Mesothelial cell of epicardium (in vitro differentiated cells): ENCODE data around the gene UCKL1. TPM values are rescaled to one million over a fixed set of nuclear protein-coding genes. Genes with fewer than 3 reads are reported as not detected.

ENCODE experiments used
- DNase-seq, 2 experiments: peaks; one replicate each; pipeline ENCODE4 v3.0.0; 2021; ENCODE audit warnings: low spot score in 2 of 2; ENCODE audit not compliant: unreplicated experiment in 2 of 2
- H3K27ac Mint-ChIP-seq: 2 replicates; pipeline ENCODE4 v1.8.0; 2021; ENCODE audit warnings: mixed read lengths
- H3K27me3 Mint-ChIP-seq: 2 replicates; pipeline ENCODE4 v1.8.0; 2021; ENCODE audit warnings: low read depth, mixed read lengths
- H3K36me3 Mint-ChIP-seq: 2 replicates; pipeline ENCODE4 v1.8.0; 2021; ENCODE audit warnings: mixed read lengths
- H3K4me1 Mint-ChIP-seq: 2 replicates; pipeline ENCODE4 v1.8.0; 2021; ENCODE audit warnings: mixed read lengths
- H3K4me3 Mint-ChIP-seq: 2 replicates; pipeline ENCODE4 v1.8.0; 2021; ENCODE audit warnings: mild to moderate bottlenecking, moderate library complexity, mixed read lengths
- H3K9me3 Mint-ChIP-seq: 2 replicates; pipeline ENCODE4 v1.8.0; 2021; ENCODE audit warnings: mixed read lengths
- CTCF ChIP-seq: fragments of 200-600 bp; sonication (generic); IDR thresholded peaks from one replicate; pipeline ENCODE4 v1.5.0; 2021; ENCODE audit warnings: antibody characterized with exemption; ENCODE audit not compliant: unreplicated experiment
- total RNA-seq: library from RNA; stranded (reverse); gene quantifications from 3 replicates; pipeline ENCODE4 v1.2.1, GENCODE V29; 2021

UCKL1 gene
- total RNA-seq, 1 donor from 2014 or later: 60.0 TPM

- Mint-ChIP-seq H3K27ac (no peak overlapping the region), H3K4me3 (peak overlapping the region; percentile 78), H3K36me3 (no peaks in the 10 kb centered on the region), H3K4me1 (peaks cover 32% of the 10 kb centered on the region), H3K9me3 (no peaks in the 10 kb centered on the region), H3K27me3 (no peaks in the 10 kb centered on the region)
- no peak for DNase-seq
- TF ChIP-seq CTCF: no peak
These were observed 2.3 kb downstream of the UCKL1 start for GRCh38 chr20:63953764-63954429.

- no peaks in the 10 kb centered on the region for H3K9me3 Mint-ChIP-seq
- H3K27ac Mint-ChIP-seq: no peak overlapping the region
- no peaks in the 10 kb centered on the region for H3K27me3 Mint-ChIP-seq
- no peak for DNase-seq
- no peak for TF ChIP-seq CTCF
- H3K4me3 Mint-ChIP-seq: no peak overlapping the region
- peaks cover 1% of the 10 kb centered on the region for H3K36me3 Mint-ChIP-seq
- peaks cover 36% of the 10 kb centered on the region for H3K4me1 Mint-ChIP-seq
These were observed 3.4 kb downstream of the UCKL1 start for GRCh38 chr20:63952769-63953168.

GRCh38 chr20:63952210-63952535, 4.0 kb downstream of the UCKL1 start:
- no peak overlapping the region for H3K4me3 Mint-ChIP-seq
- TF ChIP-seq CTCF: no peak

DNA sequence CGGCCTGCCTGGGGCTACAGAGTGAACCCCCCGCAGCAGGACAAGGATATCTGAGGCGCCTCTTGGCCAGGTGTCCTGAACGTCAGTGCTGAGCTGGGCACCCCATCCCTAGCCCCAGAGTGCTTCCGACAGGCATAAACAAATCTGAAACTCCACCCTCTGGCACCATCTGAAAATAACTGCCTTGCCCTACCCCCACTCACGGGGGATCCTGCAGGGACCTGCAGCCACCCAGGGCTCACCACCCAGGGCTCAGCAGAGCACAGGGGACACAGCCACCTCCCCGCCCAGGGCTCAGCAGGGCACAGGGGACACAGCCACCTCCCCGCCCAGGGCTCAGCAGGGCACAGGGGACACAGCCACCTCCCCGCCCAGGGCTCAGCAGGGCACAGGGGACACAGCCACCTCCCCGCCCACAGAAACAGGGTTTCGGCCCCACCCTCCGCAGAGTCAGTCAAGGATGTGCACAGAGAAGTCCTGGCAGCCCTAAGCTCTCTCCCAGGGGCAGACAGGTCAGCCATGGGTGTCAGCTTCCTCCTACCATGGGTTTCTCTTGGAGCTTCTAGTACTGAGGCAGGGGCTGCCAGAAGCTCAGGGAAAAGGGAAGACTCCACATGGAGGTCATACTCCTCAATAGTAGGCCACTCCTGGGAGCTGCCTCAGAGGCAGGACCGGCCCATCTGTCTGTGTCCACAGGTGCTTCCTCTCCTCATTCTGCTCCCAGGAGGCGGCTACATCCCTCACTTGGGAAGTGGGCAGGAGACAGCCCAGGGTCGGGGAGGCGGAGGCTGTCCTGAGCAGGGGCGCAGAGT, 4.6 kb downstream of the UCKL1 start:
- Mint-ChIP-seq H3K27me3 (no peaks in the 10 kb centered on the region), H3K36me3 (peaks cover 1% of the 10 kb centered on the region), H3K27ac (no peak overlapping the region), H3K9me3 (no peaks in the 10 kb centered on the region), H3K4me1 (peaks cover 35% of the 10 kb centered on the region), H3K4me3 (no peak overlapping the region)
- DNase-seq: no peak
- no peak for TF ChIP-seq CTCF

More at GRCh38 chr20:63952210-63952535, 4.0 kb downstream of the UCKL1 start:
- Mint-ChIP-seq H3K27ac (no peak overlapping the region), H3K9me3 (no peaks in the 10 kb centered on the region), H3K27me3 (no peaks in the 10 kb centered on the region), H3K36me3 (peaks cover 1% of the 10 kb centered on the region), H3K4me1 (peaks cover 35% of the 10 kb centered on the region)
- DNase-seq: no peak

GRCh38 chr20:63950701-63951397, 5.4 kb downstream of the UCKL1 start:
- no peak for DNase-seq
- no peaks in the 10 kb centered on the region for H3K27me3 Mint-ChIP-seq
- no peaks in the 10 kb centered on the region for H3K9me3 Mint-ChIP-seq
- no peak overlapping the region for H3K27ac Mint-ChIP-seq
- no peak overlapping the region for H3K4me3 Mint-ChIP-seq
- TF ChIP-seq CTCF: no peak
- peaks cover 35% of the 10 kb centered on the region for H3K4me1 Mint-ChIP-seq
- peaks cover 1% of the 10 kb centered on the region for H3K36me3 Mint-ChIP-seq
